K562 treated with DMSO at 1 percent for 24 hours (cell line): Measurements from ENCODE around the gene PCSK5. TPM values are rescaled to one million over a fixed set of nuclear protein-coding genes. Genes with fewer than 3 reads are reported as not detected.

Source experiments
- total RNA-seq: library from RNA; unstranded; fragments of 300-600 nt; gene quantifications from 2 replicates; pipeline ENCODE4 v1.2.3, GENCODE V29; 2022; ENCODE audit warnings: low read depth; ENCODE audit not compliant: insufficient read depth

The PCSK5 gene
- total RNA-seq, result 0.07 TPM in 1 of 2 replicates, not detected in the other

GRCh38 chr9:75890472-75891276, at the start of gene PCSK5:
PCSK5 (plus strand) TSS chr9:75890673; CDS start chr9:75891182, 509 bp downstream.

GRCh38 chr9:76394195-76394959, 503.9 kb downstream of the PCSK5 start, which contains the start of gene RFK:
RFK (minus strand) TSS chr9:76394426; CDS start chr9:76394171, 255 bp downstream.

